Activated naive CD8-positive, alpha-beta T cell treated with anti-CD3 and anti-CD28 coated beads, Interleukin-2, amount 50 U/mL, for 16 hours (primary cell): ENCODE results near the gene ADAMTS17.

ENCODE experiments used
- DNase-seq: peaks from one replicate; pipeline ENCODE4 v3.0.0-alpha.2; 2020; ENCODE audit warnings: low read depth, low spot score

The ADAMTS17 gene

GRCh38 chr15:100310513-100311153 is 31.1 kb downstream of the ADAMTS17 start:
- DNase-seq: no peak

- DNase-seq: no peak
Measured at GRCh38 chr15:100310041-100310405, 31.8 kb downstream of the ADAMTS17 start.

- DNase-seq: no peak
Measured at GRCh38 chr15:100309109-100310040, 32.4 kb downstream of the ADAMTS17 start.

GRCh38 chr15:100308608-100309007 is 33.2 kb downstream of the ADAMTS17 start:
- no peak for DNase-seq

GRCh38 chr15:100308213-100308600 is 33.6 kb downstream of the ADAMTS17 start:
- no peak for DNase-seq

- no peak for DNase-seq
Measured at GRCh38 chr15:100307241-100308212, 34.2 kb downstream of the ADAMTS17 start.

- no peak for DNase-seq
Measured at GRCh38 chr15:100306098-100306497, 35.7 kb downstream of the ADAMTS17 start.

- DNase-seq: no peak
Measured at GRCh38 chr15:100301910-100302431, 39.8 kb downstream of the ADAMTS17 start.

GRCh38 chr15:100298257-100298656 is 43.5 kb downstream of the ADAMTS17 start:
- DNase-seq: no peak

GRCh38 chr15:100297812-100298211 is 44.0 kb downstream of the ADAMTS17 start:
- DNase-seq: no peak

GRCh38 chr15:100295939-100296565 is 45.7 kb downstream of the ADAMTS17 start:
- no peak for DNase-seq

GRCh38 chr15:100292010-100292409 is 49.8 kb downstream of the ADAMTS17 start:
- no peak for DNase-seq

GRCh38 chr15:100291106-100291505 is 50.7 kb downstream of the ADAMTS17 start:
- DNase-seq: no peak

- DNase-seq: no peak
Measured at GRCh38 chr15:100285641-100286295, 56.0 kb downstream of the ADAMTS17 start.

- DNase-seq: no peak
Measured at GRCh38 chr15:100284701-100285100, 57.1 kb downstream of the ADAMTS17 start.

GRCh38 chr15:100284191-100284590 is 57.6 kb downstream of the ADAMTS17 start:
- DNase-seq: no peak

- DNase-seq: no peak
Measured at GRCh38 chr15:100281096-100281917, 60.5 kb downstream of the ADAMTS17 start.

GRCh38 chr15:100279849-100280248 is 61.9 kb downstream of the ADAMTS17 start:
- DNase-seq: no peak

- no peak for DNase-seq
Measured at GRCh38 chr15:100279446-100279845, 62.3 kb downstream of the ADAMTS17 start.
